Natural killer cell (primary cell): ENCODE data around the gene SGIP1. TPM values are rescaled to one million over a fixed set of nuclear protein-coding genes. Genes with fewer than 3 reads are reported as not detected.

Experiments used
- ATAC-seq, 3 donors: fragments of 150-1000 bp in 2 of 3; fragments of 200-7000 bp in 1 of 3; cut with Tn5 transposase; 1 replicate in 1 of 3; 2 replicates in 2 of 3; pipeline ENCODE4 v1.10.0; 2021; ENCODE audit warnings: mild to moderate bottlenecking in 2 of 3, moderate library complexity in 2 of 3
- DNase-seq, 2 donors: peaks; one replicate each; pipeline versions ENCODE4 v3.0.0 to v3.0.0-alpha.2; 2013 to 2021; ENCODE audit warnings: mixed read lengths in 1 of 2
- H3K27ac ChIP-seq: one replicate; pipeline ENCODE4 v1.5.1; 2013; ENCODE audit warnings: mild to moderate bottlenecking, low read length
- H3K27me3 ChIP-seq: one replicate; pipeline ENCODE4 v1.6.1; 2013; ENCODE audit warnings: low read length; ENCODE audit not compliant: control insufficient read depth, insufficient read depth
- H3K36me3 ChIP-seq: one replicate; pipeline ENCODE4 v1.6.1; 2013; ENCODE audit warnings: low read length; ENCODE audit not compliant: control insufficient read depth, insufficient read depth
- H3K4me1 ChIP-seq: one replicate; pipeline ENCODE4 v1.6.1; 2013; ENCODE audit warnings: low read length; ENCODE audit not compliant: control insufficient read depth, insufficient read depth
- H3K4me3 ChIP-seq: one replicate; pipeline ENCODE4 v1.5.1; 2013; ENCODE audit warnings: low read length
- H3K9me3 ChIP-seq: one replicate; pipeline ENCODE4 v1.6.1; 2013; ENCODE audit warnings: low read length; ENCODE audit not compliant: control insufficient read depth, insufficient read depth
- H3K27ac Mint-ChIP-seq, 2 donors: one replicate each; pipeline ENCODE4 v1.8.0; 2022; ENCODE audit warnings: mild to moderate bottlenecking in 2 of 2, mixed read lengths in 2 of 2, moderate library complexity in 1 of 2
- H3K27me3 Mint-ChIP-seq, 2 donors: one replicate each; pipeline ENCODE4 v1.8.0; 2022; ENCODE audit warnings: low read depth in 2 of 2, mixed read lengths in 2 of 2
- H3K36me3 Mint-ChIP-seq: one replicate; pipeline ENCODE4 v1.8.0; 2022; ENCODE audit warnings: mixed read lengths
- H3K4me1 Mint-ChIP-seq, 2 donors: one replicate each; pipeline ENCODE4 v1.8.0; 2022; ENCODE audit warnings: mixed read lengths in 2 of 2
- H3K4me3 Mint-ChIP-seq: one replicate; pipeline ENCODE4 v1.8.0; 2022; ENCODE audit warnings: mild to moderate bottlenecking, moderate library complexity, mixed read lengths
- H3K9me3 Mint-ChIP-seq, 2 donors: one replicate each; pipeline ENCODE4 v1.8.0; 2022; ENCODE audit warnings: mixed read lengths in 2 of 2
- WGBS: methylation state at CpG from one replicate; pipeline ENCODE4 v1.1.7; 2013; ENCODE audit warnings: missing lambda C conversion rate; ENCODE audit not compliant: insufficient coverage; 5-methylcytosine and 5-hydroxymethylcytosine counted together
- intact Hi-C: fragments of 100-400 bp; cut with micrococcal nuclease; formaldehyde crosslinking; loops from one replicate; pipeline ENCODE4 v1.14.2; 2022
- total RNA-seq, 4 donors: library from RNA; stranded (reverse); fragments of 120-200 nt in 1 of 4; gene quantifications; one replicate each; pipeline versions ENCODE4 v1.2.3 to v1.2.4, GENCODE V29; 2013 to 2022
- TF ChIP-seq, protein P1 (sequence below): fragments of 200-600 bp; IDR thresholded peaks from one replicate; pipeline ENCODE4 v1.8.0; 2022; ENCODE audit warnings: antibody characterized with exemption

Gene SGIP1
- total RNA-seq, 3 donors from 2014 or later (not counting 1 experiment from before 2014, with no cell fraction given) = 0.05 TPM; not detected in 2

GRCh38 chr1:66518654-66519053 is 15.3 kb upstream of the SGIP1 start:
- no peak for ATAC-seq
- intact Hi-C loops = no loop called here
- no peaks in the 10 kb centered on the region for H3K9me3 ChIP-seq
- Mint-ChIP-seq H3K27ac (no peak overlapping the region), H3K9me3 (no peaks in the 10 kb centered on the region), H3K36me3 (no peaks in the 10 kb centered on the region), H3K27me3 (peaks cover 0 to under 1% of the 10 kb centered on the region in 2 donors), H3K4me1 (no peaks in the 10 kb centered on the region), H3K4me3 (no peak overlapping the region)
- H3K27ac ChIP-seq = no peak overlapping the region
- 93% methylated on average over 2 of the region's 2 CpGs for WGBS
- H3K36me3 ChIP-seq = no peaks in the 10 kb centered on the region
- TF ChIP-seq, protein P1, sequence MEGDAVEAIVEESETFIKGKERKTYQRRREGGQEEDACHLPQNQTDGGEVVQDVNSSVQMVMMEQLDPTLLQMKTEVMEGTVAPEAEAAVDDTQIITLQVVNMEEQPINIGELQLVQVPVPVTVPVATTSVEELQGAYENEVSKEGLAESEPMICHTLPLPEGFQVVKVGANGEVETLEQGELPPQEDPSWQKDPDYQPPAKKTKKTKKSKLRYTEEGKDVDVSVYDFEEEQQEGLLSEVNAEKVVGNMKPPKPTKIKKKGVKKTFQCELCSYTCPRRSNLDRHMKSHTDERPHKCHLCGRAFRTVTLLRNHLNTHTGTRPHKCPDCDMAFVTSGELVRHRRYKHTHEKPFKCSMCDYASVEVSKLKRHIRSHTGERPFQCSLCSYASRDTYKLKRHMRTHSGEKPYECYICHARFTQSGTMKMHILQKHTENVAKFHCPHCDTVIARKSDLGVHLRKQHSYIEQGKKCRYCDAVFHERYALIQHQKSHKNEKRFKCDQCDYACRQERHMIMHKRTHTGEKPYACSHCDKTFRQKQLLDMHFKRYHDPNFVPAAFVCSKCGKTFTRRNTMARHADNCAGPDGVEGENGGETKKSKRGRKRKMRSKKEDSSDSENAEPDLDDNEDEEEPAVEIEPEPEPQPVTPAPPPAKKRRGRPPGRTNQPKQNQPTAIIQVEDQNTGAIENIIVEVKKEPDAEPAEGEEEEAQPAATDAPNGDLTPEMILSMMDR = no peak
- no peaks in the 10 kb centered on the region for H3K27me3 ChIP-seq
- H3K4me1 ChIP-seq = no peaks in the 10 kb centered on the region
- H3K4me3 ChIP-seq = no peak overlapping the region
- DNase-seq = no peak

- no peaks in the 10 kb centered on the region for H3K9me3 ChIP-seq
- H3K4me1 ChIP-seq = no peaks in the 10 kb centered on the region
- ATAC-seq (no peak), DNase-seq (no peak)
- Mint-ChIP-seq H3K27me3 (no peaks in the 10 kb centered on the region), H3K36me3 (no peaks in the 10 kb centered on the region), H3K27ac (no peak overlapping the region), H3K4me3 (no peak overlapping the region), H3K4me1 (no peaks in the 10 kb centered on the region), H3K9me3 (no peaks in the 10 kb centered on the region)
- 93% methylated on average over 2 of the region's 3 CpGs for WGBS
- no peak overlapping the region for H3K27ac ChIP-seq
- intact Hi-C loops = no loop called here
- TF ChIP-seq, protein P1 = no peak
- H3K4me3 ChIP-seq = no peak overlapping the region
- H3K27me3 ChIP-seq = no peaks in the 10 kb centered on the region
- H3K36me3 ChIP-seq = no peaks in the 10 kb centered on the region
Observed at GRCh38 chr1:66519992-66520391, 14.0 kb upstream of the SGIP1 start.

DNA sequence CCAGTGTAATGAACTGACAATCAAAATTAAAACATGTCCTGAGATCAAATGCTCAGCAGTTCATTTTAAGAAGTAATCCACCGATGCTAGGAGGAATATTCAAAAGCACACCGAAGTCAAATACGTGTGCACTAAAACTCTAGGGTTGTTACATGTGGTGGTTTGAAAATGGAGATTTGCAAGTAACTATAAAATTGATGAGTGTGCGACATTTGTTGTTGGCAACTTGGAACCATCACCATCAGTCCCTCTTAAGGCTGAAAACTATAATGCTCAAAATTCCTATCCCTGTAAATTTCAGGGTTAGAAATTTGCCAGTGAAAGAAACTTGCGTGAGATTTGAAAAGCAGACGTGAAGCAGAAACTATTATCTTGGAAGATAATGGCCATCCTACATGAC is 13.3 kb upstream of the SGIP1 start:
- no peak for ATAC-seq
- H3K4me3 Mint-ChIP-seq = no peak overlapping the region
- no peak for DNase-seq
- 84% methylated on average over 6 of the region's 6 CpGs for WGBS
- no peaks in the 10 kb centered on the region for H3K36me3 Mint-ChIP-seq
- Histone ChIP-seq H3K36me3 (no peaks in the 10 kb centered on the region), H3K9me3 (no peaks in the 10 kb centered on the region), H3K27ac (no peak overlapping the region), H3K4me1 (no peaks in the 10 kb centered on the region), H3K27me3 (no peaks in the 10 kb centered on the region), H3K4me3 (no peak overlapping the region)
- H3K4me1 Mint-ChIP-seq = no peaks in the 10 kb centered on the region
- TF ChIP-seq, protein P1 = no peak
- H3K9me3 Mint-ChIP-seq = no peaks in the 10 kb centered on the region
- intact Hi-C loops = no loop called here
- no peaks in the 10 kb centered on the region for H3K27me3 Mint-ChIP-seq
- H3K27ac Mint-ChIP-seq = no peak overlapping the region

- TF ChIP-seq, protein P1 = no peak
- intact Hi-C loops = no loop called here
- H3K27me3 ChIP-seq = no peaks in the 10 kb centered on the region
- ATAC-seq = no peak
- no peaks in the 10 kb centered on the region for H3K4me1 ChIP-seq
- Mint-ChIP-seq H3K9me3 (no peaks in the 10 kb centered on the region), H3K27ac (no peak overlapping the region), H3K4me1 (no peaks in the 10 kb centered on the region), H3K27me3 (no peaks in the 10 kb centered on the region), H3K4me3 (no peak overlapping the region), H3K36me3 (no peaks in the 10 kb centered on the region)
- DNase-seq = no peak
- H3K27ac ChIP-seq = no peak overlapping the region
- H3K36me3 ChIP-seq = no peaks in the 10 kb centered on the region
- WGBS = 90% methylated on average over 2 of the region's 3 CpGs
- H3K9me3 ChIP-seq = no peaks in the 10 kb centered on the region
- H3K4me3 ChIP-seq = no peak overlapping the region
Observed at GRCh38 chr1:66521721-66522365, 12.1 kb upstream of the SGIP1 start.
